CD4-positive, alpha-beta T cell (primary cell): ENCODE results near the gene PLCL2. TPM values are rescaled to one million over a fixed set of nuclear protein-coding genes. Genes with fewer than 3 reads are reported as not detected.
A peak's percentile ranks its signal among the peaks of the same experiment; 100 is the strongest.

Experiments used
- ATAC-seq: fragments of 200-7000 bp; cut with Tn5 transposase; one replicate; pipeline ENCODE4 v1.10.0; 2022; ENCODE audit warnings: mild to moderate bottlenecking; ENCODE audit not compliant: poor library complexity
- CTCF ChIA-PET: fragments of 350-600 bp; sonication (Branson Sonifier 250); formaldehyde crosslinking; loops from one replicate; lab custom pipeline; 2021; ENCODE audit warnings: antibody characterized with exemption, inconsistent platforms; lab: Charles Lee
- POLR2A ChIA-PET: fragments of 350-600 bp; sonication (Branson Sonifier 250); formaldehyde crosslinking; loops from one replicate; lab custom pipeline; 2021; ENCODE audit warnings: antibody characterized with exemption, inconsistent platforms; lab: Charles Lee
- DNase-seq, 14 experiments: peaks; one replicate each; pipeline ENCODE4 v3.0.0-alpha.2; 2013 to 2020; ENCODE audit warnings: mixed read lengths in 2 of 14
- H3K27ac ChIP-seq, 2 donors: one replicate each; pipeline versions ENCODE4 v1.5.1 to v1.7.0; 2013; ENCODE audit warnings: low read length in 2 of 2, low read depth in 1 of 2, mild to moderate bottlenecking in 1 of 2
- H3K27me3 ChIP-seq, 2 experiments: 1 replicate in 1 of 2; 2 replicates in 1 of 2; pipeline versions ENCODE4 v1.6.1 to v1.7.0; 2013; ENCODE audit warnings: low read length in 2 of 2, control low read depth in 1 of 2, mild to moderate bottlenecking in 1 of 2, moderate library complexity in 1 of 2; ENCODE audit not compliant: insufficient read depth in 2 of 2, control insufficient read depth in 1 of 2
- H3K36me3 ChIP-seq: one replicate; pipeline ENCODE4 v1.6.1; 2013; ENCODE audit warnings: low read length, control low read depth; ENCODE audit not compliant: insufficient read depth
- H3K4me1 ChIP-seq: one replicate; pipeline ENCODE4 v1.6.1; 2013; ENCODE audit warnings: low read length, control low read depth; ENCODE audit not compliant: insufficient read depth
- H3K4me3 ChIP-seq: one replicate; pipeline ENCODE4 v1.5.1; 2013; ENCODE audit warnings: mild to moderate bottlenecking, low read length, moderate library complexity
- H3K9me3 ChIP-seq, 2 experiments: 1 replicate in 1 of 2; 2 replicates in 1 of 2; pipeline versions ENCODE4 v1.6.1 to v1.7.0; 2013; ENCODE audit warnings: low read length in 2 of 2, mild to moderate bottlenecking in 2 of 2, control low read depth in 1 of 2, moderate library complexity in 1 of 2; ENCODE audit not compliant: control insufficient read depth in 1 of 2, insufficient read depth in 1 of 2
- H3K27ac Mint-ChIP-seq: one replicate; pipeline ENCODE4 v1.8.0; 2020; ENCODE audit warnings: mixed read lengths
- H3K27me3 Mint-ChIP-seq: one replicate; pipeline ENCODE4 v1.8.0; 2021; ENCODE audit warnings: mixed read lengths
- H3K36me3 Mint-ChIP-seq: one replicate; pipeline ENCODE4 v1.8.0; 2021; ENCODE audit warnings: low read depth, mixed read lengths
- H3K4me1 Mint-ChIP-seq: one replicate; pipeline ENCODE4 v1.8.0; 2021; ENCODE audit warnings: low read depth, mixed read lengths
- H3K4me3 Mint-ChIP-seq: one replicate; pipeline ENCODE4 v1.8.0; 2020; ENCODE audit warnings: mild to moderate bottlenecking, mixed read lengths
- H3K9me3 Mint-ChIP-seq: one replicate; pipeline ENCODE4 v1.8.0; 2020; ENCODE audit warnings: mixed read lengths
- intact Hi-C, 2 experiments: fragments of 100-400 bp; cut with DNase I in 1 of 2; cut with micrococcal nuclease in 1 of 2; formaldehyde crosslinking; loops; one replicate each; pipeline versions ENCODE4 v1.15.1 to v1.9.0; 2023 to 2025; cut with DNase I, micrococcal nuclease
- total RNA-seq, 174 experiments: library from RNA in 2 of 174; stranded (reverse) in 2 of 174; gene quantifications; one replicate each; pipeline ENCODE4 v1.2.3 and lab custom pipeline; 2021 to 2026
- TF ChIP-seq, protein P1 (sequence below): fragments of 200-600 bp; IDR thresholded peaks from one replicate; pipeline ENCODE4 v1.8.0; 2022; ENCODE audit warnings: antibody characterized with exemption, mild to moderate bottlenecking

The PLCL2 gene
- total RNA-seq, 2 experiments from 2014 or later = 35.1 to 36.3 TPM

DNA sequence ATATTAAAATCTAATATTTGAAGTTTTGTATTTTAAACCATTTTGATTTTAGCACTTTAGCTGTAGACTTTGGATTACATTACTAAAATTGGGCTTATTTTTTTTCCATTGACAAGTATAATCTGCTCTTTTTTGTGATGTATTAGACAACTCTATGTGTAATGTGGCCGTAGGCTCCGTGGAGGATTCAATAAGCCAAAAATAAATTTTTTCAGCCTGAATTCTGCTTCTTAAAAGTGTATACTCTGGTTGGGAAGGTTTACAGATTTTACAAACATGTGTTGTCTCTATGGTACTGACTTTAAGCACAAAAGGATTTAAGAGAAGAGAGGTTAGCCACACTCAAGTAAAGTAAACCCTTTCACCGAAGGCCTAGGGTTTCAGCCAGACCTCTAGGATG lies 110.8 kb downstream of the PLCL2 start:
- Mint-ChIP-seq H3K4me3 (no peak overlapping the region), H3K36me3 (no peaks in the 10 kb centered on the region), H3K9me3 (peaks cover 3% of the 10 kb centered on the region), H3K4me1 (peaks cover 89% of the 10 kb centered on the region), H3K27ac (peak overlapping the region; percentile 52), H3K27me3 (no peaks in the 10 kb centered on the region)
- Histone ChIP-seq H3K27ac (no peak overlapping the region), H3K4me1 (peaks cover 40% of the 10 kb centered on the region), H3K4me3 (no peak overlapping the region), H3K36me3 (no peaks in the 10 kb centered on the region), H3K27me3 (no peaks in the 10 kb centered on the region), H3K9me3 (no peaks in the 10 kb centered on the region)
- TF ChIP-seq, protein P1, sequence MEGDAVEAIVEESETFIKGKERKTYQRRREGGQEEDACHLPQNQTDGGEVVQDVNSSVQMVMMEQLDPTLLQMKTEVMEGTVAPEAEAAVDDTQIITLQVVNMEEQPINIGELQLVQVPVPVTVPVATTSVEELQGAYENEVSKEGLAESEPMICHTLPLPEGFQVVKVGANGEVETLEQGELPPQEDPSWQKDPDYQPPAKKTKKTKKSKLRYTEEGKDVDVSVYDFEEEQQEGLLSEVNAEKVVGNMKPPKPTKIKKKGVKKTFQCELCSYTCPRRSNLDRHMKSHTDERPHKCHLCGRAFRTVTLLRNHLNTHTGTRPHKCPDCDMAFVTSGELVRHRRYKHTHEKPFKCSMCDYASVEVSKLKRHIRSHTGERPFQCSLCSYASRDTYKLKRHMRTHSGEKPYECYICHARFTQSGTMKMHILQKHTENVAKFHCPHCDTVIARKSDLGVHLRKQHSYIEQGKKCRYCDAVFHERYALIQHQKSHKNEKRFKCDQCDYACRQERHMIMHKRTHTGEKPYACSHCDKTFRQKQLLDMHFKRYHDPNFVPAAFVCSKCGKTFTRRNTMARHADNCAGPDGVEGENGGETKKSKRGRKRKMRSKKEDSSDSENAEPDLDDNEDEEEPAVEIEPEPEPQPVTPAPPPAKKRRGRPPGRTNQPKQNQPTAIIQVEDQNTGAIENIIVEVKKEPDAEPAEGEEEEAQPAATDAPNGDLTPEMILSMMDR = no peak
- intact Hi-C loops = no loop called here
- POLR2A ChIA-PET = interaction anchor here (1.0 kb wide), 1 partner anchor 9 kb away, joined by 3 read pairs; no protein-coding TSS in a partner anchor
- CTCF ChIA-PET = no interaction called here
- DNase-seq (no peak), ATAC-seq (no peak)

DNA sequence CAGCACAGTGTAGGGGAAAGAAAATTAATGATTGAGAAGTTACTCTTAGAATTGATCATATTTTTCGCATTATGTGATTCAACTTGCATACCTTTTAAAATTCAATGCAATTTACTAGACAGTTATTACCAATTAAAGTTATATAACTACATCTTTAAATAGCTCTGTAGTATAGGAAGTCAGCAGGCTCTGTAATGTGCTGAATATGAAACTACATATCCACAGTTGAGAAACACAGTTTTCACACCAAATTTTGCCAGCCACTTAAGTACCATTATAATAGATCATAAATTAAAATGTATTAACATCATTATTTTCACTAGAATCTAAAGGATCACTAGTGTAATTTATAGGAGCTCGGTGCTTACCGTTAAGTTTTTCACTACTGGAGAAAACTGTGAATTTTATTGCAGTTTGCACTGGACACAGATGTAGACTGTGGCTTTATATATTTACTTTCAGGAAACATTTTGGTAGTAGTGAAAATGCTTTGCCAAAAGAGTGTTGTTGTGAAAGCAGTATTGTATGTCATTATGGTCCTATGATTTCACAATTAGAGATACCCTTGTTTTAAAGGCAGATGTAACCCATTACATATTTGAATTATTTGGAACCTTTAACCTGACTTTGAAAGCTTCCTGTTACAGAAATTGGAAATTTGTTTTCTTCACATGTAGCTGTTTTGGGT lies 113.6 kb downstream of the PLCL2 start:
- ATAC-seq = no peak
- peaks cover 4% of the 10 kb centered on the region for H3K36me3 Mint-ChIP-seq
- no peak for DNase-seq
- Histone ChIP-seq H3K4me1 (peaks cover 20% of the 10 kb centered on the region), H3K27me3 (no peaks in the 10 kb centered on the region), H3K4me3 (no peak overlapping the region), H3K27ac (no peak overlapping the region), H3K36me3 (no peaks in the 10 kb centered on the region), H3K9me3 (no peaks in the 10 kb centered on the region)
- TF ChIP-seq, protein P1 = no peak
- H3K9me3 Mint-ChIP-seq = peaks cover 4% of the 10 kb centered on the region
- H3K27ac Mint-ChIP-seq = peak overlapping the region; percentile 12
- no peaks in the 10 kb centered on the region for H3K27me3 Mint-ChIP-seq
- intact Hi-C loops = no loop called here
- H3K4me3 Mint-ChIP-seq = no peak overlapping the region
- ChIA-PET CTCF (interaction anchor here (0.9 to 1.2 kb wide), 2 partner anchors 11 to 14 kb away, joined by 3 read pairs; no protein-coding TSS in a partner anchor), POLR2A (interaction anchor here (1.0 kb wide), 1 partner anchor 109 kb away, joined by 3 read pairs; no protein-coding TSS in a partner anchor)
- H3K4me1 Mint-ChIP-seq = peaks cover 91% of the 10 kb centered on the region

DNA sequence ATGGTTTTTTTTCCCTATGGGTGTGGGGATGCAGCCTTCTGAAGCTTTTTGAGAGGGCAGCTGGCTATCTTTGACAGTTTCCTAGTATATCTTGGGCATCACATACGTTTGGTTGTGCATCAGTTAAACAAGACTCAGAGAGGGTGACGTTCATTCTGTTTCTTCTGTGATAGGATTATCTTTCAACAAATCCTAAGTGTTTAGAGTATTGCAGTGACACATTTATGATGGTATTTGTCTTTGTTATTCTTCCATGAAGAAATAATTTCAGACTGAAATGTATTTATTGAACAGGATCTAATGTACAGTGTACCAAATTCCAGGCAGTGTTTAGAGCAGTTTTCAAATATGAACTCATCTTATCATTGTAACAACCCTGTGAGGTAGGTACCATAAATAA lies 114.4 kb downstream of the PLCL2 start:
- H3K9me3 Mint-ChIP-seq = peaks cover 4% of the 10 kb centered on the region
- TF ChIP-seq, protein P1 = no peak
- H3K4me1 ChIP-seq = peaks cover 28% of the 10 kb centered on the region
- no peaks in the 10 kb centered on the region for H3K9me3 ChIP-seq
- H3K36me3 ChIP-seq = no peaks in the 10 kb centered on the region
- peak overlapping the region; percentile 12 for H3K27ac Mint-ChIP-seq
- no peak overlapping the region for H3K4me3 ChIP-seq
- H3K4me1 Mint-ChIP-seq = peaks cover 91% of the 10 kb centered on the region
- no peaks in the 10 kb centered on the region for H3K27me3 Mint-ChIP-seq
- ChIA-PET CTCF (interaction anchor here (0.9 to 1.2 kb wide), 2 partner anchors 12 to 14 kb away, joined by 3 read pairs; no protein-coding TSS in a partner anchor), POLR2A (no interaction called here)
- peaks cover 4% of the 10 kb centered on the region for H3K36me3 Mint-ChIP-seq
- no peak overlapping the region for H3K4me3 Mint-ChIP-seq
- H3K27me3 ChIP-seq = no peaks in the 10 kb centered on the region
- DNase-seq = no peak
- no peak for ATAC-seq
- intact Hi-C loops = no loop called here
- no peak overlapping the region for H3K27ac ChIP-seq
